Measurements from ENCODE around the gene TCTN3.

DNA sequence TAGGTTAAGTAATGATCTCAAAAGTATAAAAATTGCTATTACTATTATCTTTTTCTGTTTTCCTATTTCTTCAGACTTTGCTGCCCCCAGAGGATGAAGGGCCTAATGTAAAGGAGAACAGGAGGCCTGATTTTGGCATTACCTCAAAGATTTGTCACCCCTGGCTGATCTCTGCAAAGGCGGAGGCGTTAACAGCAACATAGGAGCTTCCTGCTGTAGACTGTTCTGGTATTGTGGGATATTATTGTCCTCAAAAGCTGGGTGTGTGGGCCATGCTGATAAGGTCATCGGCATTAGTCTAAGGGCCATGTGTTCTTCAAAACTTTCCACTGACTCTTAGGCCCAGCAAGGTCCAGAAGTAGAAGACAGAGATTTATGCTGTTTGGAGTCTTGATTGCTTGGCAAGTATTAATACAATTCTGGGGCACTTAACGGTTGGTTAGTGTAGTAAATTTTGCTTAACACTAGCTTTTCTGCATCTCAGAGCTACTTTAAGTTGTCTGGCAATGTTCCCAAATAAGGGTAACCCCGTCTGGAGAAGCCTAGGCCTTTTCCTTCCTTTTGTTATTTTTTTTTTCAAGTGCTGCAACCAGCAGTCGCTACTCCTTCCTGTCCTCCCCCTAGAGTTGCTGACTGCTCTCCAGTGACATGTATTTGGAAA lies 48.2 kb upstream of the TCTN3 start:
- TF ChIP-seq, protein P1, sequence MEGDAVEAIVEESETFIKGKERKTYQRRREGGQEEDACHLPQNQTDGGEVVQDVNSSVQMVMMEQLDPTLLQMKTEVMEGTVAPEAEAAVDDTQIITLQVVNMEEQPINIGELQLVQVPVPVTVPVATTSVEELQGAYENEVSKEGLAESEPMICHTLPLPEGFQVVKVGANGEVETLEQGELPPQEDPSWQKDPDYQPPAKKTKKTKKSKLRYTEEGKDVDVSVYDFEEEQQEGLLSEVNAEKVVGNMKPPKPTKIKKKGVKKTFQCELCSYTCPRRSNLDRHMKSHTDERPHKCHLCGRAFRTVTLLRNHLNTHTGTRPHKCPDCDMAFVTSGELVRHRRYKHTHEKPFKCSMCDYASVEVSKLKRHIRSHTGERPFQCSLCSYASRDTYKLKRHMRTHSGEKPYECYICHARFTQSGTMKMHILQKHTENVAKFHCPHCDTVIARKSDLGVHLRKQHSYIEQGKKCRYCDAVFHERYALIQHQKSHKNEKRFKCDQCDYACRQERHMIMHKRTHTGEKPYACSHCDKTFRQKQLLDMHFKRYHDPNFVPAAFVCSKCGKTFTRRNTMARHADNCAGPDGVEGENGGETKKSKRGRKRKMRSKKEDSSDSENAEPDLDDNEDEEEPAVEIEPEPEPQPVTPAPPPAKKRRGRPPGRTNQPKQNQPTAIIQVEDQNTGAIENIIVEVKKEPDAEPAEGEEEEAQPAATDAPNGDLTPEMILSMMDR (IDR thresholded peaks at IDR 0.05): no peak
- TF ChIP-seq POLR2A (IDR thresholded peaks at IDR 0.05): no peak
